Neural cell (in vitro differentiated cells): Measurements from ENCODE around the gene QPCT. TPM values are rescaled to one million over a fixed set of nuclear protein-coding genes. Genes with fewer than 3 reads are reported as not detected.

Experiments used
- H2AFZ ChIP-seq: fragments of 200-600, 300-800 bp; sonication (generic), shearing (Covaris generic); 2 replicates; pipeline ENCODE4 v1.6.0; 2014; ENCODE audit warnings: low read depth, mild to moderate bottlenecking, antibody characterized with exemption, low read length, moderate library complexity
- H3F3A ChIP-seq: fragments of 200-600 bp; shearing (Covaris generic); 2 replicates; pipeline ENCODE4 v1.6.1; 2016; ENCODE audit warnings: mild to moderate bottlenecking, moderate library complexity, mixed read lengths, antibody characterized with exemption, low read length; ENCODE audit not compliant: insufficient read depth, poor library complexity, severe bottlenecking
- H3K27ac ChIP-seq: fragments of 200-600, 300-800 bp; sonication (generic), shearing (Covaris generic); 2 replicates; pipeline ENCODE4 v1.5.1; 2014; ENCODE audit warnings: mild to moderate bottlenecking, low read length, moderate library complexity
- H3K27me3 ChIP-seq: fragments of 300-800, 200-600 bp; sonication (generic), shearing (Covaris generic); 2 replicates; pipeline ENCODE4 v1.6.0; 2014; ENCODE audit warnings: mild to moderate bottlenecking, low read depth, low read length, moderate library complexity; ENCODE audit not compliant: insufficient read depth
- H3K36me3 ChIP-seq: fragments of 300-800, 200-600 bp; sonication (generic), shearing (Covaris generic); 2 replicates; pipeline ENCODE4 v1.5.1; 2014; ENCODE audit warnings: mild to moderate bottlenecking, antibody characterized with exemption, low read length, moderate library complexity; ENCODE audit not compliant: insufficient read depth
- H3K4me2 ChIP-seq: fragments of 300-800, 200-600 bp; sonication (generic), shearing (Covaris generic); 2 replicates; pipeline ENCODE4 v1.6.0; 2014; ENCODE audit warnings: mild to moderate bottlenecking, low read length
- H3K4me3 ChIP-seq: fragments of 300-800, 200-600 bp; sonication (generic), shearing (Covaris generic); 2 replicates; pipeline ENCODE4 v1.5.1; 2014; ENCODE audit warnings: mild to moderate bottlenecking, low read length, moderate library complexity
- H3K79me2 ChIP-seq: fragments of 200-600 bp; shearing (Covaris generic); replicated peaks from 2 replicates; pipeline ENCODE4 v1.6.0; 2014; ENCODE audit warnings: mild to moderate bottlenecking, low read length, moderate library complexity; ENCODE audit not compliant: insufficient read depth
- H3K9ac ChIP-seq: fragments of 300-800, 200-600 bp; sonication (generic), shearing (Covaris generic); 2 replicates; pipeline ENCODE4 v1.6.1; 2016; ENCODE audit warnings: mild to moderate bottlenecking, low read length, mixed read lengths
- H3K9me2 ChIP-seq: fragments of 200-600 bp; shearing (Covaris generic); 2 replicates; pipeline ENCODE4 v1.6.1; 2016; ENCODE audit warnings: mild to moderate bottlenecking, low read length, mixed read lengths; ENCODE audit not compliant: insufficient read depth
- H3K9me3 ChIP-seq: fragments of 200-600, 300-800 bp; sonication (generic), shearing (Covaris generic); 2 replicates; pipeline ENCODE4 v1.6.1; 2016; ENCODE audit warnings: mild to moderate bottlenecking, mixed run types, low read length, moderate library complexity, mixed read lengths
- H4K20me1 ChIP-seq: fragments of 200-600 bp; shearing (Covaris generic); 2 replicates; pipeline ENCODE4 v1.6.1; 2016; ENCODE audit warnings: mild to moderate bottlenecking, mixed run types; ENCODE audit not compliant: insufficient read depth
- CTCF ChIP-seq: fragments of 450-650 bp; IDR thresholded peaks from 2 replicates; pipeline ENCODE4 v1.5.1; 2014; ENCODE audit warnings: antibody characterized with exemption, mild to moderate bottlenecking, moderate library complexity; ENCODE audit not compliant: poor library complexity, severe bottlenecking
- EP300 ChIP-seq: fragments of 450-650 bp; conservative IDR thresholded peaks from 2 replicates; pipeline ENCODE4 v1.6.1; 2014; ENCODE audit warnings: antibody characterized with exemption, mild to moderate bottlenecking, moderate library complexity; ENCODE audit not compliant: poor library complexity, severe bottlenecking
- EZH2 ChIP-seq: fragments of 200-600, 300-800 bp; shearing (Covaris generic), sonication (generic); IDR thresholded peaks from 2 replicates; pipeline ENCODE4 v1.6.1; 2014; ENCODE audit warnings: antibody characterized with exemption, low read length, borderline replicate concordance, mild to moderate bottlenecking; ENCODE audit not compliant: insufficient read depth, poor library complexity, severe bottlenecking
- MXI1 ChIP-seq: fragments of 450-650 bp; conservative IDR thresholded peaks from 2 replicates; pipeline ENCODE4 v1.6.1; 2014; ENCODE audit warnings: antibody characterized with exemption, mild to moderate bottlenecking; ENCODE audit not compliant: poor library complexity, severe bottlenecking
- POLR2AphosphoS5 ChIP-seq: IDR thresholded peaks from 2 replicates; pipeline ENCODE4 v1.6.1; 2012
- RAD21 ChIP-seq: fragments of 450-650 bp; conservative IDR thresholded peaks from 2 replicates; pipeline ENCODE4 v1.6.1; 2014; ENCODE audit warnings: antibody characterized with exemption, mild to moderate bottlenecking, moderate library complexity
- SMC3 ChIP-seq: fragments of 450-650 bp; conservative IDR thresholded peaks from 2 replicates; pipeline ENCODE4 v1.6.1; 2014; ENCODE audit warnings: antibody characterized with exemption, mild to moderate bottlenecking, moderate library complexity; ENCODE audit not compliant: poor library complexity
- TAF1 ChIP-seq: IDR thresholded peaks from 2 replicates; pipeline ENCODE4 v1.6.1; 2012; ENCODE audit warnings: low read depth
- polyA plus RNA-seq: library from polyadenylated mRNA; depleted of rRNA; stranded (reverse); fragments of >200 nt; gene quantifications from 2 replicates; pipeline ENCODE4 v1.2.3, GENCODE V29; 2014
- TF ChIP-seq, protein P1 (sequence below): IDR thresholded peaks from 2 replicates; pipeline ENCODE4 v1.6.1; 2012; ENCODE audit warnings: borderline replicate concordance

QPCT gene
- polyA plus RNA-seq, 1 donor from 2014 or later = 2.3 TPM

- Histone ChIP-seq H3F3A (no peaks in the 10 kb centered on the region), H3K9me3 (no peaks in the 10 kb centered on the region), H3K9ac (no peak overlapping the region), H3K27me3 (no peaks in the 10 kb centered on the region), H3K27ac (no peak overlapping the region), H4K20me1 (no peaks in the 10 kb centered on the region), H3K4me3 (no peak overlapping the region), H2AFZ (no peak overlapping the region), H3K9me2 (no peaks in the 10 kb centered on the region), H3K4me2 (no peak overlapping the region), H3K79me2 (no peaks in the 10 kb centered on the region), H3K36me3 (no peaks in the 10 kb centered on the region)
- TF ChIP-seq SMC3 (no peak), POLR2AphosphoS5 (no peak), EZH2 (no peak), CTCF (no peak), RAD21 (no peak), TAF1 (no peak), EP300 (no peak), MXI1 (no peak)
- TF ChIP-seq, protein P1, sequence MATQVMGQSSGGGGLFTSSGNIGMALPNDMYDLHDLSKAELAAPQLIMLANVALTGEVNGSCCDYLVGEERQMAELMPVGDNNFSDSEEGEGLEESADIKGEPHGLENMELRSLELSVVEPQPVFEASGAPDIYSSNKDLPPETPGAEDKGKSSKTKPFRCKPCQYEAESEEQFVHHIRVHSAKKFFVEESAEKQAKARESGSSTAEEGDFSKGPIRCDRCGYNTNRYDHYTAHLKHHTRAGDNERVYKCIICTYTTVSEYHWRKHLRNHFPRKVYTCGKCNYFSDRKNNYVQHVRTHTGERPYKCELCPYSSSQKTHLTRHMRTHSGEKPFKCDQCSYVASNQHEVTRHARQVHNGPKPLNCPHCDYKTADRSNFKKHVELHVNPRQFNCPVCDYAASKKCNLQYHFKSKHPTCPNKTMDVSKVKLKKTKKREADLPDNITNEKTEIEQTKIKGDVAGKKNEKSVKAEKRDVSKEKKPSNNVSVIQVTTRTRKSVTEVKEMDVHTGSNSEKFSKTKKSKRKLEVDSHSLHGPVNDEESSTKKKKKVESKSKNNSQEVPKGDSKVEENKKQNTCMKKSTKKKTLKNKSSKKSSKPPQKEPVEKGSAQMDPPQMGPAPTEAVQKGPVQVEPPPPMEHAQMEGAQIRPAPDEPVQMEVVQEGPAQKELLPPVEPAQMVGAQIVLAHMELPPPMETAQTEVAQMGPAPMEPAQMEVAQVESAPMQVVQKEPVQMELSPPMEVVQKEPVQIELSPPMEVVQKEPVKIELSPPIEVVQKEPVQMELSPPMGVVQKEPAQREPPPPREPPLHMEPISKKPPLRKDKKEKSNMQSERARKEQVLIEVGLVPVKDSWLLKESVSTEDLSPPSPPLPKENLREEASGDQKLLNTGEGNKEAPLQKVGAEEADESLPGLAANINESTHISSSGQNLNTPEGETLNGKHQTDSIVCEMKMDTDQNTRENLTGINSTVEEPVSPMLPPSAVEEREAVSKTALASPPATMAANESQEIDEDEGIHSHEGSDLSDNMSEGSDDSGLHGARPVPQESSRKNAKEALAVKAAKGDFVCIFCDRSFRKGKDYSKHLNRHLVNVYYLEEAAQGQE = no peak
Observed at GRCh38 chr2:37387148-37387835, 42.9 kb downstream of the QPCT start.

- H3K27me3 ChIP-seq = no peaks in the 10 kb centered on the region
- H4K20me1 ChIP-seq = no peaks in the 10 kb centered on the region
- no peak overlapping the region for H3K4me2 ChIP-seq
- H3K9me3 ChIP-seq = no peaks in the 10 kb centered on the region
- no peak overlapping the region for H3K27ac ChIP-seq
- no peak overlapping the region for H2AFZ ChIP-seq
- H3K9me2 ChIP-seq = no peaks in the 10 kb centered on the region
- H3K36me3 ChIP-seq = no peaks in the 10 kb centered on the region
- no peaks in the 10 kb centered on the region for H3F3A ChIP-seq
- no peaks in the 10 kb centered on the region for H3K79me2 ChIP-seq
- TF ChIP-seq RAD21 (no peak), EP300 (no peak), POLR2AphosphoS5 (no peak), EZH2 (no peak), TAF1 (no peak)
- no peak overlapping the region for H3K4me3 ChIP-seq
- H3K9ac ChIP-seq = no peak overlapping the region
Observed at GRCh38 chr2:37388074-37388473, 43.6 kb downstream of the QPCT start.
